ENCODE results near the gene CTSO. TPM values are rescaled to one million over a fixed set of nuclear protein-coding genes. Genes with fewer than 3 reads are reported as not detected.

CTSO gene
- polyA plus RNA-seq, 2 of the 4 experiments (the other 2 are of a cell fraction), result 0.81 to 2.0 TPM

DNA sequence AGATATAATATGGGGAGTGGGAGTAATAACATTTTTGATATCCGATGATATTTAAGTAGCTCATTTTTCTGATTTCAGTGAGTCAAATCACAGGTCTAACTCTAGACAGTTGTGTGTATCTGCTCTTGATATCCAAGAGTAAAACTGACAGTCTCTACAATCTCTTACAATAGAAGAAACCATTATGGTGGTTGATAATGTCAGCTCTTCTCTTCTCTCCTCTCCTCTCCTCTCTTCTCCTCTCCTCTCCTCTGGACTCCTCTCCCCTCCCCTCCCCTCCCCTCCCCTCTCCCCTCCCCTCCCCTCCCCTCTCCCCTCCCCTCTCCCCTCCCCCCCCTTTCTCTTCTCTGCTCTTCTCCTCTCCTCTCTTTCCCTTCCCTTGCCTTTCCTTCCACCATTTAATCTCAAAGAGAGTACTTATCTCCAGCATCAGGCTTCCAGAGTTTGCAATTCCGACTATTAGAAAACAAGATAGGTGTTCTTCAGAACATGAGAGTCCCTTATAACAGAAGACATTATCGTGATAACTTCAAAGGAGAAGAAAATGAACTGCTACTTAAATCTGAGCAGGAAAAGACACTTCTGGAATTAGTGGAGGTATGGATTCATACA is 43.9 kb downstream of the CTSO start:
- TF ChIP-seq RNF2 (IDR thresholded peaks at IDR 0.05; ENCODE audit: borderline replicate concordance, low read depth) (no peak), CEBPB (IDR thresholded peaks at IDR 0.05) (no peak), HDAC2 (IDR thresholded peaks at IDR 0.05) (no peak), GATA3 (IDR thresholded peaks at IDR 0.05; ENCODE audit: borderline replicate concordance) (no peak), HOXB5 (CRISPR knock-in tag; IDR thresholded peaks at IDR 0.05) (no peak), JUN (IDR thresholded peaks at IDR 0.05) (no peak), EHMT2 (IDR thresholded peaks at IDR 0.05; ENCODE audit: low read depth) (no peak), POLR2AphosphoS2 (conservative IDR thresholded peaks at IDR 0.05; ENCODE audit: low read length) (no peak), NR3C1 (IDR thresholded peaks at IDR 0.05) (no peak)
- TF ChIP-seq, protein P1, sequence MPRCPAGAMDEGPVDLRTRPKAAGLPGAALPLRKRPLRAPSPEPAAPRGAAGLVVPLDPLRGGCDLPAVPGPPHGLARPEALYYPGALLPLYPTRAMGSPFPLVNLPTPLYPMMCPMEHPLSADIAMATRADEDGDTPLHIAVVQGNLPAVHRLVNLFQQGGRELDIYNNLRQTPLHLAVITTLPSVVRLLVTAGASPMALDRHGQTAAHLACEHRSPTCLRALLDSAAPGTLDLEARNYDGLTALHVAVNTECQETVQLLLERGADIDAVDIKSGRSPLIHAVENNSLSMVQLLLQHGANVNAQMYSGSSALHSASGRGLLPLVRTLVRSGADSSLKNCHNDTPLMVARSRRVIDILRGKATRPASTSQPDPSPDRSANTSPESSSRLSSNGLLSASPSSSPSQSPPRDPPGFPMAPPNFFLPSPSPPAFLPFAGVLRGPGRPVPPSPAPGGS (IDR thresholded peaks at IDR 0.05), result no peak
- DNase-seq (ENCODE audit: low read depth in 1 of 2, low spot score in 1 of 2) (no peak), ATAC-seq (no peak), FAIRE-seq (no peak)
- WGBS (ENCODE audit: missing lambda C conversion rate), result 54% methylated on average over 3 of the region's 3 CpGs
- H3K27ac ChIP-seq, result no peak overlapping the region
- H3K9me3 ChIP-seq, result no peaks in the 10 kb centered on the region
- 0 out of 3 replicates have a peak, but pooled peaks cover 4% of the 10 kb centered on the region for H3K4me1 ChIP-seq
- POLR2A ChIA-PET, result no interaction called here
- CTCF ChIA-PET, result no interaction called here
- H3K4me2 ChIP-seq, result no peak overlapping the region
- no peak overlapping the region for H3K4me3 ChIP-seq

- Histone ChIP-seq H3K4me3 (no peak overlapping the region), H3K27ac (no peak overlapping the region), H3K4me2 (no peak overlapping the region), H3K4me1 (0 out of 3 replicates have a peak, but pooled peaks cover 4% of the 10 kb centered on the region), H3K9me3 (no peaks in the 10 kb centered on the region)
- no peak for ATAC-seq
- WGBS (ENCODE audit: missing lambda C conversion rate), result 83% methylated on average over 4 of the region's 4 CpGs
- peak; percentile 59 for TF ChIP-seq MAFK (IDR thresholded peaks at IDR 0.05; ENCODE audit: partially characterized antibody)
- TF ChIP-seq HES2 (IDR thresholded peaks at IDR 0.05), result no peak
- no peak for DNase-seq (ENCODE audit: low read depth in 1 of 2, low spot score in 1 of 2)
- no peak for FAIRE-seq
- POLR2A ChIA-PET, result no interaction called here
- CTCF ChIA-PET, result no interaction called here
These were observed 45.2 kb downstream of the CTSO start for GRCh38 chr4:155908187-155909139.

GRCh38 chr4:155907556-155907955 is 46.1 kb downstream of the CTSO start:
- ChIA-PET POLR2A (no interaction called here), CTCF (interaction anchor here (1.2 kb wide), 1 partner anchor 46 kb away, joined by 3 read pairs; no protein-coding TSS in a partner anchor)
- FAIRE-seq (no peak), ATAC-seq (no peak), DNase-seq (ENCODE audit: low read depth in 1 of 2, low spot score in 1 of 2) (no peak)
- Histone ChIP-seq H3K9me3 (no peaks in the 10 kb centered on the region), H3K4me2 (no peak overlapping the region), H3K27ac (no peak overlapping the region), H3K4me3 (no peak overlapping the region), H3K4me1 (0 out of 3 replicates have a peak, but pooled peaks cover 4% of the 10 kb centered on the region)
- 55% methylated on average over 1 of the region's 1 CpG for WGBS (ENCODE audit: missing lambda C conversion rate)
- TF ChIP-seq JUNB (IDR thresholded peaks at IDR 0.05) (no peak), REST (IDR thresholded peaks at IDR 0.05) (no peak), ZC3H11A (IDR thresholded peaks at IDR 0.05) (no peak), FOSB (CRISPR knock-in tag; IDR thresholded peaks at IDR 0.05) (no peak), CBX8 (IDR thresholded peaks at IDR 0.05) (no peak), EHMT2 (IDR thresholded peaks at IDR 0.05; ENCODE audit: low read depth) (no peak), SREBF2 (IDR thresholded peaks at IDR 0.05) (no peak), HOXB13 (CRISPR knock-in tag; IDR thresholded peaks at IDR 0.05; ENCODE audit: low read depth) (no peak), HMGXB4 (CRISPR knock-in tag; IDR thresholded peaks at IDR 0.05; ENCODE audit: borderline replicate concordance) (no peak), CHD4 (IDR thresholded peaks at IDR 0.05; ENCODE audit: borderline replicate concordance) (no peak), ZSCAN20 (CRISPR knock-in tag; IDR thresholded peaks at IDR 0.05) (no peak), HOXB5 (CRISPR knock-in tag; IDR thresholded peaks at IDR 0.05) (no peak), EHF (CRISPR knock-in tag; IDR thresholded peaks at IDR 0.05) (no peak), HDAC2 (IDR thresholded peaks at IDR 0.05) (no peak)
- TF ChIP-seq, protein P2, sequence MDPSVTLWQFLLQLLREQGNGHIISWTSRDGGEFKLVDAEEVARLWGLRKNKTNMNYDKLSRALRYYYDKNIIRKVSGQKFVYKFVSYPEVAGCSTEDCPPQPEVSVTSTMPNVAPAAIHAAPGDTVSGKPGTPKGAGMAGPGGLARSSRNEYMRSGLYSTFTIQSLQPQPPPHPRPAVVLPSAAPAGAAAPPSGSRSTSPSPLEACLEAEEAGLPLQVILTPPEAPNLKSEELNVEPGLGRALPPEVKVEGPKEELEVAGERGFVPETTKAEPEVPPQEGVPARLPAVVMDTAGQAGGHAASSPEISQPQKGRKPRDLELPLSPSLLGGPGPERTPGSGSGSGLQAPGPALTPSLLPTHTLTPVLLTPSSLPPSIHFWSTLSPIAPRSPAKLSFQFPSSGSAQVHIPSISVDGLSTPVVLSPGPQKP (IDR thresholded peaks at IDR 0.05; ENCODE audit: low read depth, low read length), result no peak
- TF ChIP-seq, protein P3, sequence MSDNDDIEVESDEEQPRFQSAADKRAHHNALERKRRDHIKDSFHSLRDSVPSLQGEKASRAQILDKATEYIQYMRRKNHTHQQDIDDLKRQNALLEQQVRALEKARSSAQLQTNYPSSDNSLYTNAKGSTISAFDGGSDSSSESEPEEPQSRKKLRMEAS (IDR thresholded peaks at IDR 0.05), result no peak
